ENCODE results near the gene CDH24. TPM values are rescaled to one million over a fixed set of nuclear protein-coding genes. Genes with fewer than 3 reads are reported as not detected.

The CDH24 gene
- polyA plus RNA-seq, 1 donor from 2014 or later, result 31.7 TPM

GRCh38 chr14:23105348-23105824, 48.1 kb upstream of the CDH24 start:
- TF ChIP-seq CTCF (IDR thresholded peaks at IDR 0.05; ENCODE audit: poor library complexity, severe bottlenecking) (no peak), EZH2 (IDR thresholded peaks at IDR 0.05; ENCODE audit: borderline replicate concordance, insufficient read depth, low read length, poor library complexity, severe bottlenecking) (no peak), MXI1 (conservative IDR thresholded peaks at IDR 0.05; ENCODE audit: poor library complexity, severe bottlenecking) (no peak), SMC3 (conservative IDR thresholded peaks at IDR 0.05; ENCODE audit: poor library complexity) (no peak), RAD21 (conservative IDR thresholded peaks at IDR 0.05) (no peak), EP300 (conservative IDR thresholded peaks at IDR 0.05; ENCODE audit: poor library complexity, severe bottlenecking) (no peak), TAF1 (IDR thresholded peaks at IDR 0.05; ENCODE audit: low read depth) (no peak)
- Histone ChIP-seq H3K79me2 (replicated peaks; ENCODE audit: insufficient read depth, low read length) (no peaks in the 10 kb centered on the region), H3K9ac (ENCODE audit: low read length) (no peak overlapping the region), H3K27ac (ENCODE audit: low read length) (no peak overlapping the region), H3K36me3 (ENCODE audit: insufficient read depth, low read length) (no peaks in the 10 kb centered on the region), H3K27me3 (ENCODE audit: insufficient read depth, low read depth, low read length) (no peaks in the 10 kb centered on the region), H4K20me1 (ENCODE audit: insufficient read depth) (no peaks in the 10 kb centered on the region), H3K4me2 (ENCODE audit: low read length) (no peak overlapping the region), H3K9me3 (ENCODE audit: low read length) (no peaks in the 10 kb centered on the region), H3F3A (ENCODE audit: insufficient read depth, low read length, poor library complexity, severe bottlenecking) (no peaks in the 10 kb centered on the region), H3K4me3 (ENCODE audit: low read length) (no peak overlapping the region), H3K9me2 (ENCODE audit: insufficient read depth, low read length) (no peaks in the 10 kb centered on the region), H2AFZ (ENCODE audit: low read depth, low read length) (no peak overlapping the region)

DNA sequence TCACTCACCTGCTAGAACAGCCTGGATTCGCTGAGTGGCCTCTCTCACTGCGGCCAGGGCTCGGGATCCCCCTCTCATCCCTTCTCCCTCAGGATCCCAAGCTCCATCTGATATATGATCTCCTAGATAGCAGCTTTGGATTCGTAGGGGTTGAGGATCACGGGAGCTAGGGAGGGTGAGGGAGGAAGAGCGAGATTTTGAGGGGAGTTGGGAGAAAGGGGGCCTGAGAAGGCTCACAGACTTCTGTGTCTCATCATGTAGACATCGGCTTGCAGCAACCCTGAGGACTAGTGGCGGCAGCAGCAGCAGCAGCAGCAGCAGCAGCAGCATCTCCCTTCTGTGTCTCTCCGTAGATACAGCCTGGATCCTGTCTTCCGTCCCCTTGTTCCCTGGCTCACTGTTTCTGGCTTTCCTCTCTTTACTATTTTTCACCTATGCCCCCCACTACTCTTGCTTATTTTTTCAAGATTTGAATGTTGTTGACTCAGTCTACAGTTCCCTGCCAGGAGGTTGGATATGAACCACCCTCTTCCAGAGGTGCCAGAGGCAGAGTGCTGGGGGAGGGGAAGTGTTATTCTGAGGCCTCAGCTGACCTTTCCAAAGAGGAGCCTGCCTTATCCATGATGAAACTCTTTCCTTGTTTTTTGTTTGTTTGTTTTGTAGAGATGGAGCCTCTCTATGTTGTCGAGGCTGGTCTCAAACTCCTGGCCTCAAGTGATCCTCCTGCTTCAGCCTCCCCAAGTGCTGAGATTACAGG, 47.4 kb upstream of the CDH24 start, which contains the start of gene CIROP:
Gene CIROP, minus strand, starts transcription at position 399 of the 757 bp plus-strand sequence. Its CDS starts 69 bp downstream, at position 330.
- Histone ChIP-seq H3K79me2 (replicated peaks; ENCODE audit: insufficient read depth, low read length) (no peaks in the 10 kb centered on the region), H3K27me3 (ENCODE audit: insufficient read depth, low read depth, low read length) (no peaks in the 10 kb centered on the region), H3K4me2 (ENCODE audit: low read length) (no peak within 1 kb of the TSS), H3K9me2 (ENCODE audit: insufficient read depth, low read length) (no peaks in the 10 kb centered on the region), H3K36me3 (ENCODE audit: insufficient read depth, low read length) (no peaks in the 10 kb centered on the region), H2AFZ (ENCODE audit: low read depth, low read length) (no peak within 1 kb of the TSS), H3K9me3 (ENCODE audit: low read length) (no peaks in the 10 kb centered on the region), H4K20me1 (ENCODE audit: insufficient read depth) (no peaks in the 10 kb centered on the region), H3F3A (ENCODE audit: insufficient read depth, low read length, poor library complexity, severe bottlenecking) (no peaks in the 10 kb centered on the region), H3K4me3 (ENCODE audit: low read length) (no peak within 1 kb of the TSS), H3K27ac (ENCODE audit: low read length) (no peak within 1 kb of the TSS), H3K9ac (ENCODE audit: low read length) (no peak within 1 kb of the TSS)
- no peak for TF ChIP-seq EZH2 (IDR thresholded peaks at IDR 0.05; ENCODE audit: borderline replicate concordance, insufficient read depth, low read length, poor library complexity, severe bottlenecking)
- TF ChIP-seq RAD21 (conservative IDR thresholded peaks at IDR 0.05), result no peak
- TF ChIP-seq MXI1 (conservative IDR thresholded peaks at IDR 0.05; ENCODE audit: poor library complexity, severe bottlenecking), result no peak
- TF ChIP-seq EP300 (conservative IDR thresholded peaks at IDR 0.05; ENCODE audit: poor library complexity, severe bottlenecking), result no peak
- no peak for TF ChIP-seq REST (IDR thresholded peaks at IDR 0.05; ENCODE audit: borderline replicate concordance)
- TF ChIP-seq TAF1 (IDR thresholded peaks at IDR 0.05; ENCODE audit: low read depth), result no peak
- TF ChIP-seq SMC3 (conservative IDR thresholded peaks at IDR 0.05; ENCODE audit: poor library complexity), result no peak
- TF ChIP-seq CTCF (IDR thresholded peaks at IDR 0.05; ENCODE audit: poor library complexity, severe bottlenecking), result no peak
- no peak for TF ChIP-seq POLR2AphosphoS5 (IDR thresholded peaks at IDR 0.05)
